Stimulated activated naive CD8-positive, alpha-beta T cell treated with anti-CD3 and anti-CD28 coated beads, Interleukin-15, Interleukin-2, amounts not matched to agents 100 ng/mL and 50 ng/mL, for 24 hours (primary cell): ENCODE measurements around the gene NBEAL2.
A peak's percentile ranks its signal among the peaks of the same experiment; 100 is the strongest.

Source experiments
- H3K27ac Mint-ChIP-seq: one replicate; pipeline ENCODE4 v1.8.0; 2021; ENCODE audit warnings: mild to moderate bottlenecking, mixed read lengths
- H3K27me3 Mint-ChIP-seq: one replicate; pipeline ENCODE4 v1.8.0; 2021; ENCODE audit warnings: mixed read lengths
- H3K36me3 Mint-ChIP-seq: one replicate; pipeline ENCODE4 v1.8.0; 2021; ENCODE audit warnings: low read depth, mixed read lengths
- H3K4me1 Mint-ChIP-seq: one replicate; pipeline ENCODE4 v1.8.0; 2021; ENCODE audit warnings: low read depth, mixed read lengths
- H3K4me3 Mint-ChIP-seq: one replicate; pipeline ENCODE4 v1.8.0; 2021; ENCODE audit warnings: mild to moderate bottlenecking, mixed read lengths
- H3K9me3 Mint-ChIP-seq: one replicate; pipeline ENCODE4 v1.8.0; 2021; ENCODE audit warnings: mixed read lengths

Gene NBEAL2

DNA sequence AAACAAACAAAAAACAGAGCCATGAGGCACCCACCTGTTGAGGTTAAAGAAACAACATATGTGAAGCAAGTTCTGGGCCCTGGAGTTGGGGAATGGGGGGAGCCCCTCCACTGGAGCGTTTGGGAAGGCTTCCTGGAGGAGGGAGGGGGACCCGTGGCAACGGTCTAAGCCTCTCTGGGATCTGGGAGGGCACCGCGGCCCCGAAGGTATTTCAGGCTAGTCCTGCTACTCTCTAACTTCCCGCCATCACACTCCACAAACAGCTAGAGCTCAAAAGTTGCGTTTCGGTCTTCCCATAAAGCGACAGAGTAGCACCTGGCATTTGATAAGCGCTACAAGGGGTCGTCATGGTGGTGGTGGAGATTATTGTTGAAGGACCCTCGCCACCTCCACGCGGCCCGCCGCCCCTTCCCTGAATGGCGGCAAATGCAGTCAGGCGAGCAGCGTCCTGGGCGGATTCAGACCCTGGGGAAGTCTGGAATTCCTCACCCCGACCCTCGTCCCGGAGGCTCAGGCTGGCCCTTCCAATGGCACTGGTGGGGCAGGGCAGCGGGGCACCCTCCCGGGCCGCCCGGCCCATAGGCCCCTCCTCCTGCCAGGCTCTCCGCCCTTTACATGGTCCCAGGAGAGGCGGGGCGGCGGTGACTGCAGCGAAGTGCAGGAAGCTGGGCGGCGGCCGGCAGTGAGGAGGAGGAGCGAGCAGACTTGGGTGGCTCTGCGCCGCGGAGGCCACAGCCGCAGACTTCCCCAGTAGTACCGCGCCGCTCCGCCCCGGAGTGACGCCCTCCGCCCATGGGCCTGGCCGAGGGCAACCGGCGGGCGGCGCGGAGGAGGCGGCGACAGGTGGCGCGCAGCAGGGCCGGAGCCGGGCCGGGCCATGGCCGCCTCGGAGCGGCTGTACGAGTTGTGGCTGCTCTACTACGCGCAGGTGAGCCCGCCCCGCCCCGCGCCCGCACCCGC is at the start of gene NBEAL2:
NBEAL2 (plus strand) TSS at position 682 of the 960 bp plus-strand sequence; CDS start at position 878, 196 bp downstream.
- H3K27ac Mint-ChIP-seq = peak within 1 kb of the TSS; percentile 82
- H3K4me1 Mint-ChIP-seq = peaks cover 63% of the 10 kb centered on the region
- peaks cover 3% of the 10 kb centered on the region for H3K27me3 Mint-ChIP-seq
- peak within 1 kb of the TSS; percentile 86 for H3K4me3 Mint-ChIP-seq
- H3K36me3 Mint-ChIP-seq = peaks cover 16% of the 10 kb centered on the region
- no peaks in the 10 kb centered on the region for H3K9me3 Mint-ChIP-seq

GRCh38 chr3:46930166-46930944 is 49.1 kb upstream of the NBEAL2 start:
- no peaks in the 10 kb centered on the region for H3K27me3 Mint-ChIP-seq
- no peaks in the 10 kb centered on the region for H3K9me3 Mint-ChIP-seq
- peaks cover 37% of the 10 kb centered on the region for H3K36me3 Mint-ChIP-seq
- H3K27ac Mint-ChIP-seq = peak overlapping the region; percentile 41
- H3K4me1 Mint-ChIP-seq = peaks cover 87% of the 10 kb centered on the region
- H3K4me3 Mint-ChIP-seq = no peak overlapping the region

DNA sequence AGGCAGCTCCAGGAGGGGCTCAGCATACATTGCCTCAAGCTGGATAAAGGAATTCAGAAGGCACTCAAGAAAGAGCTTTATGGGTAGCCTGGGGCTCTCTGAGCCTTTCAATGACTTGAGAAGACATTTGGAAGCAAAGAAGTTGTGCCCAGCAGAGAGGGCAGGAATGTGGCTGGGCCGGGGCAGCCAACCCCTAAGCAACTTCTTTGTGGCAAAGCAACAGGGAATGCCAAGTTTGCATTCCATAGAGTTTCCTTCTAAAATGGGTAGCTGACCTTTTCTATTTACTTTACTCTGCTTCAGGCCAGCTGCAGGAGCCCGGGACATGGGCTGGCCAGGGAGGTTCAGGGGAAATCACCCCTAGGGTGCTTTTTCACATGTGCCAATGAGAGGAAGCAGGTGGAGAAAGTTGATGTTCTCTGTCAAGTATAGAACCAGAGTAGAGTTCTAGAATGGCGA is 48.5 kb upstream of the NBEAL2 start:
- peaks cover 37% of the 10 kb centered on the region for H3K36me3 Mint-ChIP-seq
- H3K9me3 Mint-ChIP-seq = no peaks in the 10 kb centered on the region
- no peaks in the 10 kb centered on the region for H3K27me3 Mint-ChIP-seq
- H3K4me3 Mint-ChIP-seq = no peak overlapping the region
- H3K4me1 Mint-ChIP-seq = peaks cover 91% of the 10 kb centered on the region
- peak overlapping the region; percentile 15 for H3K27ac Mint-ChIP-seq

- Mint-ChIP-seq H3K9me3 (no peaks in the 10 kb centered on the region), H3K4me1 (peaks cover 94% of the 10 kb centered on the region), H3K36me3 (peaks cover 45% of the 10 kb centered on the region), H3K27me3 (no peaks in the 10 kb centered on the region), H3K27ac (peak overlapping the region; percentile 15), H3K4me3 (no peak overlapping the region)
Measured at GRCh38 chr3:46931631-46932331, 47.7 kb upstream of the NBEAL2 start.

- Mint-ChIP-seq H3K27ac (peak overlapping the region; percentile 36), H3K9me3 (no peaks in the 10 kb centered on the region), H3K4me1 (peaks cover 87% of the 10 kb centered on the region), H3K36me3 (peaks cover 42% of the 10 kb centered on the region), H3K4me3 (no peak overlapping the region), H3K27me3 (no peaks in the 10 kb centered on the region)
Measured at GRCh38 chr3:46932455-46933225, 46.8 kb upstream of the NBEAL2 start.

- H3K27ac Mint-ChIP-seq = peak overlapping the region; percentile 58
Measured at GRCh38 chr3:46933261-46933660, 46.2 kb upstream of the NBEAL2 start.

DNA sequence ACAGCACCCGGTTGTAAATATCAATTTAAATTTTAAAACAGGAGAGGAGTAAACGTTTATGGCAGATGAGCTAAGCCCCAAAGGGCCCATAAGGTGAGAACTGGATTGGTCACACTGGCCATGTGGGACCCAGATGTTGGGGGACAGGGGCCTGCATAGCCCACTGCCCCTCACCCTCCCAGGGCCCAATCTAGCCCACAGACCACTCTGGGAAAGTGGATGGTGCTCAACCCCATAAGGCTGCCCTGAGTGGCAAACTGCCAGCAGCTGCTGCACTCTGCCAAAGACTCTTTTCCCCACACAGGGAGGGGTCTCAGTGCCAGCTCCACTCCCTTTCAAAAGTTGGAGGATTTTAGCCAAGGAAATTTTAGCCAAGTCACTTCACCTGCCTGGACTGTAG is 45.4 kb upstream of the NBEAL2 start:
- no peak overlapping the region for H3K27ac Mint-ChIP-seq
- peaks cover 85% of the 10 kb centered on the region for H3K4me1 Mint-ChIP-seq
- H3K27me3 Mint-ChIP-seq = no peaks in the 10 kb centered on the region
- H3K4me3 Mint-ChIP-seq = no peak overlapping the region
- H3K36me3 Mint-ChIP-seq = peaks cover 44% of the 10 kb centered on the region
- H3K9me3 Mint-ChIP-seq = no peaks in the 10 kb centered on the region

More at GRCh38 chr3:46933261-46933660, 46.2 kb upstream of the NBEAL2 start:
- H3K27me3 Mint-ChIP-seq = no peaks in the 10 kb centered on the region
- H3K36me3 Mint-ChIP-seq = peaks cover 46% of the 10 kb centered on the region
- no peaks in the 10 kb centered on the region for H3K9me3 Mint-ChIP-seq
- H3K4me1 Mint-ChIP-seq = peaks cover 87% of the 10 kb centered on the region
- no peak overlapping the region for H3K4me3 Mint-ChIP-seq

DNA sequence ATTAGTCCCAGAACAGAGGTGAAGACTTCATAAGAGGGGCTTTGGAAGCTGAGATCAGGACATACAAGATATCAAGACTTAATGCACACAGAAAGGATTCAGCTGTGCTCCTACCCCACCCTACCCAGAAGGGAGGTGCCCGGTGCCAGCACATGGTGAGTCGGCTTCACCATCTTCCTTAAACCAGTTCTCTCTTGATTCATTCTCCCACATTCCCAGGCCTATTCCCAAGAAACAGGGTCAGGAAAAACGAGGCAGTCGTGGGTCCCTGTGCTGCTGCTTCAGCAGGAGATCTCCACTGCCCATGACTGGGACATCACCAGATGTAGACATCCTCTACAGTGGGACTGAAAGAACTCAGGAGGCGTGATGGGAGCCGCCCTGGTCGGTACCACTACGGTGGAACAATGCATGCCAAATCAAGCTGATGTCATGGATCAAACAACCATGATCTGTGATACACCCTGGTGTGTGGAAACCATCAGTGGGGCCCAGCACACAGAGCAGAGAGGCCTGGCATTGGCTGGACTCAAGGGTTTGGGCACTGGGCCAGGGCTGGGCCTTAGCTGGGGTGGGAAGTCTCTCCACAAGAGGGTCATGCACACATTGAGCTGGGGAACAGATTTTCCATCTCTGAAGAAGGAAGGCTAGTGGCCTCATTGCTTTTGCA is 44.8 kb upstream of the NBEAL2 start:
- Mint-ChIP-seq H3K27me3 (no peaks in the 10 kb centered on the region), H3K36me3 (peaks cover 44% of the 10 kb centered on the region), H3K4me1 (peaks cover 85% of the 10 kb centered on the region), H3K27ac (no peak overlapping the region), H3K9me3 (no peaks in the 10 kb centered on the region), H3K4me3 (no peak overlapping the region)

- H3K4me3 Mint-ChIP-seq = no peak overlapping the region
- H3K36me3 Mint-ChIP-seq = peaks cover 50% of the 10 kb centered on the region
- H3K4me1 Mint-ChIP-seq = peaks cover 86% of the 10 kb centered on the region
- no peaks in the 10 kb centered on the region for H3K27me3 Mint-ChIP-seq
- H3K9me3 Mint-ChIP-seq = no peaks in the 10 kb centered on the region
- H3K27ac Mint-ChIP-seq = peak overlapping the region; percentile 81
Measured at GRCh38 chr3:46935168-46935858, 44.2 kb upstream of the NBEAL2 start.

DNA sequence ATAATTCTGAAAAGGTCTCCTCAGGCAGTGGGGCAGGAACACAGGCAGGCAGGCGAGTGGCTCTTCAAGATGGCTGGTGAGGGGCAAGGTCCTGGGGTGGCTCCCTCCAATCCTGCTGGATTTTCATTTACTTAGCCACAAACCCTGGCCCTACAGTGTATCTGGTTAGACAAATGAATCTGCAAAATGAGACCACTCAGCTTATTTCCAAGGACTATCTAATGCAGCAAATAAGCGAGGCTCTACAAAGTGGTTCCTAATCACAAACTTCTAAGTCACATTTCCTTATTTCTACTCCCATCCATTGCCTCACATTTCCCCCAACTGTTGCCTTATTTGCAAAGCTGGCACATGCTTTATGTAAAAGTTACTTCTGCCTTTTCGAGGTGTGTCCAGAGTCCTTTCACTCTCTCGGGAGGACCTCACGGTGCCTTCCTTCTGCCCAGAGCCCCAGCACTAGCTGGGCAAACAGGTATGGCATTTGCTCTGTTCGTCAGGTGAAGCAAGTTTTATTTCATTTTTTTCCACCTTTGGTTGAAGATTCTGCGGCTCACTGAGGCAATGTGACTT is 43.4 kb upstream of the NBEAL2 start:
- Mint-ChIP-seq H3K9me3 (no peaks in the 10 kb centered on the region), H3K4me1 (peaks cover 84% of the 10 kb centered on the region), H3K4me3 (no peak overlapping the region), H3K27me3 (no peaks in the 10 kb centered on the region), H3K27ac (peak overlapping the region; percentile 52), H3K36me3 (peaks cover 49% of the 10 kb centered on the region)

DNA sequence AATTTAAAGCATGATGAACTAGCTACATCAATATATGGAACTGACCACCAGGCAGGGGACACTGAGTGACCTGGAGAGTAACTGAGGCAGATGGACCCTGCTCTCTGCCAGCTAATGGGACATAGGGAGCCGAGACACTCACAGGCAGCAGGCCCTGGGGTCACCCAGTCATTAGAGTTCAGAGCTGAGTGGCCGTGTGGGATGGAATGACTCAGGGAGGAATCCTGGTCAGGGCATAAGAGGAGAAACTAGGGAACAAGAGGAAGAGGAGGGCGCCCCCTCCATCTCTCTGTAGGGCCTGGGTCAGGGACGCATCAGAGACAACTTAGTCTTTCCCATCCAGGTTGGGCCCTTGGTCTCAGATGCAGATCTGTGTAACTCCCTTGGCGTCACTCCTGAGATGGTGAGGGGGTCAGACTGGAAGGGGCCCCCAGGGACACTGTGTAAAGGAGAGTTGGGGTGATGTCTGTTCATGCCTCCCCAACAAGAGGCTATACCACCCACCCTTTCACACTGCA is 42.7 kb upstream of the NBEAL2 start:
- Mint-ChIP-seq H3K27me3 (no peaks in the 10 kb centered on the region), H3K9me3 (no peaks in the 10 kb centered on the region), H3K4me1 (peaks cover 76% of the 10 kb centered on the region), H3K36me3 (peaks cover 49% of the 10 kb centered on the region), H3K4me3 (no peak overlapping the region), H3K27ac (no peak overlapping the region)

GRCh38 chr3:46938118-46938517 is 41.3 kb upstream of the NBEAL2 start:
- H3K9me3 Mint-ChIP-seq = no peaks in the 10 kb centered on the region
- peaks cover 49% of the 10 kb centered on the region for H3K36me3 Mint-ChIP-seq
- no peak overlapping the region for H3K4me3 Mint-ChIP-seq
- peaks cover 73% of the 10 kb centered on the region for H3K4me1 Mint-ChIP-seq
- H3K27ac Mint-ChIP-seq = peak overlapping the region; percentile 36
- H3K27me3 Mint-ChIP-seq = no peaks in the 10 kb centered on the region
